Keratinocyte (primary cell): Measurements from ENCODE around the gene JDP2. TPM values are rescaled to one million over a fixed set of nuclear protein-coding genes. Genes with fewer than 3 reads are reported as not detected.
A peak's percentile ranks its signal among the peaks of the same experiment; 100 is the strongest.

Source experiments
- DNase-seq: peaks from one replicate; pipeline ENCODE4 v3.0.0-alpha.2; 2011; ENCODE audit warnings: low read depth, missing footprints, low spot score
- FAIRE-seq: peaks from 2 replicates; lab custom pipeline; 2011; peaks lifted over from hg19 to GRCh38; lab: Jason Lieb, UNC
- H2AFZ ChIP-seq: 2 replicates; pipeline ENCODE4 v1.6.0; 2012; ENCODE audit warnings: low read length, control low read depth, inconsistent platforms; ENCODE audit not compliant: control insufficient read depth
- H3K27ac ChIP-seq: 2 replicates; pipeline ENCODE4 v1.5.1; 2011; ENCODE audit warnings: low read length; ENCODE audit not compliant: control insufficient read depth, insufficient read depth
- H3K27me3 ChIP-seq: 3 replicates; pipeline ENCODE4 v1.6.0; 2011; ENCODE audit warnings: low read length; ENCODE audit not compliant: control insufficient read depth, insufficient read depth; ENCODE audit errors: extremely low read depth
- H3K36me3 ChIP-seq, 2 experiments: 2 replicates in 1 of 2; 3 replicates in 1 of 2; pipeline ENCODE4 v1.5.1; 2011; ENCODE audit warnings: low read length in 2 of 2, mild to moderate bottlenecking in 1 of 2; ENCODE audit not compliant: control insufficient read depth in 2 of 2, insufficient read depth in 2 of 2; ENCODE audit errors: extremely low read depth in 1 of 2
- H3K4me1 ChIP-seq: 3 replicates; pipeline ENCODE4 v1.5.1; 2011; ENCODE audit warnings: low read length; ENCODE audit not compliant: control insufficient read depth, insufficient read depth; ENCODE audit errors: extremely low read depth
- H3K4me2 ChIP-seq: 3 replicates; pipeline ENCODE4 v1.6.0; 2011; ENCODE audit warnings: low read depth, low read length; ENCODE audit not compliant: control insufficient read depth, insufficient read depth; ENCODE audit errors: extremely low read depth
- H3K4me3 ChIP-seq, 3 experiments: fragments of 200-600 bp in 1 of 3; sonication (generic) in 1 of 3; 2 replicates in 2 of 3; 3 replicates in 1 of 3; pipeline ENCODE4 v1.5.1; 2011 to 2016; ENCODE audit warnings: low read length in 3 of 3, mild to moderate bottlenecking in 3 of 3, control low read depth in 2 of 3, inconsistent platforms in 1 of 3, low read depth in 1 of 3, mixed read lengths in 1 of 3, mixed run types in 1 of 3, moderate library complexity in 1 of 3; ENCODE audit not compliant: control insufficient read depth in 2 of 3, insufficient read depth in 2 of 3; ENCODE audit errors: extremely low read depth in 1 of 3
- H3K79me2 ChIP-seq: 2 replicates; pipeline ENCODE4 v1.6.0; 2012; ENCODE audit warnings: low read length; ENCODE audit not compliant: control insufficient read depth, insufficient read depth
- H3K9ac ChIP-seq: 3 replicates; pipeline ENCODE4 v1.6.0; 2011; ENCODE audit warnings: low read length; ENCODE audit not compliant: control insufficient read depth, insufficient read depth; ENCODE audit errors: extremely low read depth
- H3K9me1 ChIP-seq: 3 replicates; pipeline ENCODE4 v1.6.0; 2011; ENCODE audit warnings: low read length; ENCODE audit not compliant: control insufficient read depth, insufficient read depth; ENCODE audit errors: extremely low read depth
- H3K9me3 ChIP-seq: 2 replicates; pipeline ENCODE4 v1.5.1; 2012; ENCODE audit warnings: low read depth, low read length; ENCODE audit not compliant: control insufficient read depth
- H4K20me1 ChIP-seq: 3 replicates; pipeline ENCODE4 v1.6.0; 2011; ENCODE audit warnings: low read length; ENCODE audit not compliant: control insufficient read depth, insufficient read depth; ENCODE audit errors: extremely low read depth
- EZH2 ChIP-seq: IDR thresholded peaks from one replicate; pipeline ENCODE4 v1.6.1; 2012; ENCODE audit warnings: inconsistent platforms, mild to moderate bottlenecking, low read length, moderate library complexity
- dilution Hi-C: fragments of 300-500 bp; cut with MboI; formaldehyde crosslinking; loops from one replicate; pipeline ENCODE4 v1.7.0; 2020; ENCODE audit warnings: low sequenced_read_pairs; ENCODE audit not compliant: extremely low pct_ligation_motif_present
- polyA plus RNA-seq, 5 experiments: library from polyadenylated mRNA; depleted of rRNA in 3 of 5; stranded (reverse) in 3 of 5; stranded (forward) in 1 of 5; unstranded in 1 of 5; fragments of >200 nt; gene quantifications; 1 replicate in 1 of 5; 2 replicates in 3 of 5; 3 replicates in 1 of 5; pipeline versions ENCODE4 v1.2.1 to v1.2.3, GENCODE V29; 2011 to 2012; ENCODE audit warnings: missing spikeins in 2 of 5, low read depth in 1 of 5, low replicate concordance in 1 of 5
- TF ChIP-seq, protein P1 (sequence below), 3 experiments: IDR thresholded peaks in 1 of 3; conservative IDR thresholded peaks in 1 of 3; optimal IDR thresholded peaks in 1 of 3; 2 replicates in 2 of 3; 3 replicates in 1 of 3; pipeline versions ENCODE3 to v1.5.1; 2011; ENCODE audit warnings: low read length in 3 of 3, mild to moderate bottlenecking in 3 of 3, moderate library complexity in 2 of 3, control low read depth in 1 of 3, inconsistent platforms in 1 of 3; ENCODE audit not compliant: insufficient read depth in 2 of 3; ENCODE audit errors: extremely low read depth in 1 of 3

JDP2 gene
- polyA plus RNA-seq, 1 donor (not counting 4 experiments of a cell fraction or from before 2014, with no cell fraction given): 13.5 TPM

DNA sequence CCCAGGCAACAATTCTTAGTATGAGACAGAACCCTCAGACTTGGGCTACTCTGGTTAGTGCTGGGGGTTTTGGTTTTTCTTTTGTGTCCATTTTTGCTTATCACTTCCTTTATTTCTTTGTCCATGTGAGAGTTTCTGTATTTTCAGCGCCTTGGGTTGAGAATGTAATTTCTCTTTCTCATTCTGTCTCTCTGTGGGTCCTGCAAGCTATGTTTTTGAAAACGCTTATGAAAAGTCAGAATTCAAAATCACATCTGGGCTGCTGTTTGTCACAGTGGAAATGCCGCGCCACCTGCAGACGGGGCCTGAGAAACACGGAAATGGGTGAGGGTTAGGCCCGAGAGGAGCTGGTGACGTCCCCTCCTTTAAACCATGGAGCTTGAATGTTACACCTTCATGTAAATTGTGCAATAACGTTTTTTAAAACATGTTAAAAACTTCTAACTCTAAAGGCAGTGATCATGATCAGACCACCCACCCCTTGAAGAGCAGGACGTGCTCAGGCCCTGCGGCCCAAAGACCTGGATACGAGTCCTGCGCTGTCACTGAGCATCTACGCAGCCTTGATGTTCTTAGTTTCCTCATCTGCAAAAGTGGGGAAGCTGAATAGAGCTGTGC is 26.1 kb downstream of the JDP2 start:
- Histone ChIP-seq H3K9me1 (no peaks in the 10 kb centered on the region), H2AFZ (no peak overlapping the region), H3K27me3 (no peaks in the 10 kb centered on the region), H3K36me3 (peaks cover 0 to 16% of the 10 kb centered on the region in 2 experiments), H3K27ac (no peak overlapping the region), H3K4me2 (peak overlapping the region; percentile 80), H3K9ac (peak overlapping the region; percentile 52), H3K4me3 (no peak overlapping the region), H4K20me1 (peaks cover 14% of the 10 kb centered on the region), H3K79me2 (peaks cover 5% of the 10 kb centered on the region), H3K9me3 (no peaks in the 10 kb centered on the region), H3K4me1 (peaks cover 34% of the 10 kb centered on the region)
- FAIRE-seq (no peak), DNase-seq (no peak)
- TF ChIP-seq, protein P1, sequence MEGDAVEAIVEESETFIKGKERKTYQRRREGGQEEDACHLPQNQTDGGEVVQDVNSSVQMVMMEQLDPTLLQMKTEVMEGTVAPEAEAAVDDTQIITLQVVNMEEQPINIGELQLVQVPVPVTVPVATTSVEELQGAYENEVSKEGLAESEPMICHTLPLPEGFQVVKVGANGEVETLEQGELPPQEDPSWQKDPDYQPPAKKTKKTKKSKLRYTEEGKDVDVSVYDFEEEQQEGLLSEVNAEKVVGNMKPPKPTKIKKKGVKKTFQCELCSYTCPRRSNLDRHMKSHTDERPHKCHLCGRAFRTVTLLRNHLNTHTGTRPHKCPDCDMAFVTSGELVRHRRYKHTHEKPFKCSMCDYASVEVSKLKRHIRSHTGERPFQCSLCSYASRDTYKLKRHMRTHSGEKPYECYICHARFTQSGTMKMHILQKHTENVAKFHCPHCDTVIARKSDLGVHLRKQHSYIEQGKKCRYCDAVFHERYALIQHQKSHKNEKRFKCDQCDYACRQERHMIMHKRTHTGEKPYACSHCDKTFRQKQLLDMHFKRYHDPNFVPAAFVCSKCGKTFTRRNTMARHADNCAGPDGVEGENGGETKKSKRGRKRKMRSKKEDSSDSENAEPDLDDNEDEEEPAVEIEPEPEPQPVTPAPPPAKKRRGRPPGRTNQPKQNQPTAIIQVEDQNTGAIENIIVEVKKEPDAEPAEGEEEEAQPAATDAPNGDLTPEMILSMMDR (optimal IDR thresholded peaks at IDR 0.05 in 1 of 3, IDR thresholded peaks at IDR 0.05 in 1 of 3, conservative IDR thresholded peaks at IDR 0.05 in 1 of 3; ENCODE audit: extremely low read depth in 1 of 3, insufficient read depth in 2 of 3, low read length in 3 of 3): no peak
- TF ChIP-seq EZH2: no peak
- dilution Hi-C loops: no loop called here

GRCh38 chr14:75454963-75455546 is 27.2 kb downstream of the JDP2 start:
- no peaks in the 10 kb centered on the region for H3K9me1 ChIP-seq
- dilution Hi-C loops: no loop called here
- peaks cover 14% of the 10 kb centered on the region for H4K20me1 ChIP-seq
- no peak overlapping the region for H3K9ac ChIP-seq
- TF ChIP-seq, protein P1 (optimal IDR thresholded peaks at IDR 0.05 in 1 of 3, IDR thresholded peaks at IDR 0.05 in 1 of 3, conservative IDR thresholded peaks at IDR 0.05 in 1 of 3; ENCODE audit: extremely low read depth in 1 of 3, insufficient read depth in 2 of 3, low read length in 3 of 3): no peak
- TF ChIP-seq EZH2: no peak
- DNase-seq (no peak), FAIRE-seq (no peak)
- H3K4me3 ChIP-seq: no peak overlapping the region
- H3K27me3 ChIP-seq: no peaks in the 10 kb centered on the region
- peaks cover 0 to 16% of the 10 kb centered on the region in 2 experiments for H3K36me3 ChIP-seq
- peaks cover 29% of the 10 kb centered on the region for H3K4me1 ChIP-seq
- peaks cover 5% of the 10 kb centered on the region for H3K79me2 ChIP-seq
- H3K27ac ChIP-seq: no peak overlapping the region
- H3K9me3 ChIP-seq: no peaks in the 10 kb centered on the region
- H2AFZ ChIP-seq: no peak overlapping the region
- no peak overlapping the region for H3K4me2 ChIP-seq
